Stimulated activated naive CD4-positive, alpha-beta T cell (primary cell): ENCODE data around the gene MAB21L2.
"Not testable (repeated sequence)": the region's sequence is repeated elsewhere in the genome, so short reads cannot be mapped to it uniquely, and the experiment has no call there.

Source experiments
- DNase-seq, 6 experiments: peaks; one replicate each; lab custom pipeline; 2025; lab: John Stamatoyannopoulos, UW

The MAB21L2 gene

GRCh38 chr4:150582146-150582872 lies at the start of gene MAB21L2:
Gene MAB21L2 (plus strand): TSS chr4:150582151. CDS start chr4:150583030, 879 bp downstream.
- no peak for DNase-seq

DNA sequence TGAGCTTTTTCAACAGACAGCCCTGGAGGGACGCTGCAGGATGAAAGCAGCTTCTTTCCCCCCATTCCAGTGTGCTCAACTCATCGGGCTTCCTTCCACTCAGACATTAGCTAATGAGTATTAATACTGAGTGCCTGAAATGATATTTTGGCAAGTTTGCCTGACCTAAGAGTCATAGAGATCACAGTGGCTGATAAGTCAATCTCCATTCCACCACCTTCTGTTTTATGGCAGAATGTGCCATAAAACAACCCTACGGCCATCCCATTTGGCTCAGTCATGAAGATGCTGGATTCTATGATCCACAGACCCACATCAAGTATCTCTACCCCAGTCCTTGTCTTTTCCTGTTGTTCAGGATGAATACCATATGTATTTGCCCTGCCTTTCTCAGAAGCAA lies 48.3 kb upstream of the MAB21L2 start:
- DNase-seq = no peak

DNA sequence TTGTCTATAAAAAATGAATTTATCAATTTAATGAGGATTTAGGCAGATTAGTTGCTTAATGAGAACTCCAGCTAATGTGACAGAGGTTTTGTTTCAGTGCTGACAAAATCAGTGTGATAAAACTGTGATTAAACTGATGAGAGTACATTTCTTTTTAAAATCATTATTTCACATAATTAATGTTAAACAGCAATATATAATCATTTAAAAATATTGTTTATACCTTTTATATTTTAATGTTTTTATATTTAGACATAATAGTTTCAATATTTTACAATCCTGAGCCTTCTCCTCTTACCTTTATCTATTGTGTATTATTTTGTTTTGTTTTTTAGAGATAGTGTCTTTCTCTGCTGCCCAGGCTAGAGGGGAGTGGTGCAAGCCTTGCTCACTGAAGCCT lies 47.1 kb upstream of the MAB21L2 start:
- no peak for DNase-seq

GRCh38 chr4:150537911-150538310 lies 44.0 kb upstream of the MAB21L2 start:
- not testable (repeated sequence) for DNase-seq

DNA sequence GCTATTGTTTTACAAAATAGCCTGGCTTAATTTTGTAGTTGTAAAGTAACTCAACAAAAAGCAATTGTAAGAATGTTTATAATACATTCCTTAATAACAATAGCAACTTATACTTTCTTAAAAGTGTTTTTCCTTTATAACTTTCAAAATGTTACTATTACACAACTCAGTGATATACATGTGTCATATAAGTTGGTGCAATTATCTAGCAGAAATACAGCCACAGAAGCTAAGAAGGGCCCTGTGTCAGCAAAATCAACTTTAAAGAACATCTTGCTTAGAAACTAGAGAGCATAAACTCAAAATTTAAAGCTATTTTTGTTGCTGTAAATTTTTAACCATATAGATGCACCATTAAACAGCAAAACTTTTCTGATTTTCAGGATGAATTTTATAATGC lies 41.4 kb upstream of the MAB21L2 start:
- no peak for DNase-seq

- no peak for DNase-seq
These were observed 41.0 kb upstream of the MAB21L2 start for GRCh38 chr4:150540959-150541360.

DNA sequence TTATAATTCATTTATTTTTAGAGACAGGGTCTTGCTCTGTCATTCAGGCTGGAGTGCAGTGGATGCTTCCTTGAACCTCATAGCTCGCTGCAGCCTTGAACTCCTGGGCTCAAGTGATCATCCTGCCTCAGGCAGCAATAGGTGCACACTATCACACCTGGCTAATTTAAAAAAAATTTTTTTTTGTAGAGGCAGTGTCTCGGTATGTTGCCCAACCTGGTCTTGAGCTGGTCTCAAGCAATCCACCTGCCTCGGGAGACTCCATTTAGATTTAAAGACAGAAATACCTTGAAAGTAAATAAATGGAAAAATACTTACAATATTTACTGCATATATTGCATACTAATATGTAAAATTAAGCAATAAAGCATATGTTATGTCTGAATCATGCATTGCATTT lies 40.3 kb upstream of the MAB21L2 start:
- DNase-seq = no peak

- DNase-seq = no peak
These were observed 38.9 kb upstream of the MAB21L2 start for GRCh38 chr4:150543042-150543441.

- DNase-seq = no peak
These were observed 35.7 kb upstream of the MAB21L2 start for GRCh38 chr4:150546286-150546685.

DNA sequence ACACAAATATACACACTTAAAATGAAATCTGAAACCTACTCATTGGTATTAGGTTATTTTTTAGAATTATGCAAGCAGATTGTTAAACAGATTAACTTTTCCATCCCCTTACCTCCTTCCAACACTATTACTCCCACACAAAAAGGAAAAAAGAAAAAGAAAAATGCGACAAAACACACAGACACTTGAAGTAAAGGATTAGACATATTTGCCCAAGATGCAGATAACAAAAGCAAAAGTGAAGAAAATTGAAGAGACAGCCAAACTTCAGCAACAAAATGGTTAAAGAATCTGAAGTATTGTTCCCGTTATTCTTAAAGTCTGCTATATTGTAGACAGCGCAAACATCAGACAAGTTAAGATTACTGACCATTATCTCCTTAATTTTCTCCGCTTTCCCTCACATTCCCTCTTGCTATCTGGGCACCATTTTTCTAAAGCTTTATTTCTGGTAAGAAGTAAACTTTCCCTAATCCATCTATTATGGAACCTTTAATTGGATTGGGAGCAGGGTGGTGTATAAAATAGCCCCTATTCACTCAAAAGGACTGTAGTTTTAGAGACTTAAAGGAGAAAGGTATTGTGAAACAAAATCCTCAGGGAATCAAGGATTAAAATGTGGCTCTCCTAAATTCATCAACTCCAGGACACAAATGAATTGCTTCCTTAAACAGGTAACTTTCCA lies 34.7 kb upstream of the MAB21L2 start:
- no peak for DNase-seq

DNA sequence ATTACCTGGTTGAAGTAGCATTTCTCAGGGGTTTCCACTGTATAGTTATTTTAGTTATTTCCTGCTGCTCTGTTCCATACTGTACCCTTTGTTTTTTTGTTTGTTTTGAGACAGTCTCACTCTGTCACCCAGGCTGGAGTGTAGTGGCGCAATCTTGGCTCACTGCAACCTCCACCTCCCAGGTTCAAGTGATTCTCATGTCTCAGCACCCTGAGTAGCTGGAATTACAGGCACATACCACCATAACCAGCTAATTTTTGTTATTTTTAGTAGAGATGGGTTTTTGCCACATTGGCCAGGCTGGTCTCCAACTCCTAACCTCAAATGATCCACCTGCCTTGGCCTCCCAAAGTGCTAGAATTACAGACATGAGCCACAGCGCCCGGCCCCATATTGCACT lies 24.1 kb upstream of the MAB21L2 start:
- DNase-seq = not testable (repeated sequence)

- DNase-seq = no peak
These were observed 20.7 kb upstream of the MAB21L2 start for GRCh38 chr4:150561143-150561737.

- DNase-seq = no peak
These were observed 19.7 kb upstream of the MAB21L2 start for GRCh38 chr4:150562250-150562649.

- DNase-seq = no peak
These were observed 19.2 kb upstream of the MAB21L2 start for GRCh38 chr4:150562751-150563150.

- DNase-seq = not testable (repeated sequence)
These were observed 17.0 kb upstream of the MAB21L2 start for GRCh38 chr4:150564967-150565366.

- DNase-seq = no peak
These were observed 14.9 kb upstream of the MAB21L2 start for GRCh38 chr4:150567070-150567469.

DNA sequence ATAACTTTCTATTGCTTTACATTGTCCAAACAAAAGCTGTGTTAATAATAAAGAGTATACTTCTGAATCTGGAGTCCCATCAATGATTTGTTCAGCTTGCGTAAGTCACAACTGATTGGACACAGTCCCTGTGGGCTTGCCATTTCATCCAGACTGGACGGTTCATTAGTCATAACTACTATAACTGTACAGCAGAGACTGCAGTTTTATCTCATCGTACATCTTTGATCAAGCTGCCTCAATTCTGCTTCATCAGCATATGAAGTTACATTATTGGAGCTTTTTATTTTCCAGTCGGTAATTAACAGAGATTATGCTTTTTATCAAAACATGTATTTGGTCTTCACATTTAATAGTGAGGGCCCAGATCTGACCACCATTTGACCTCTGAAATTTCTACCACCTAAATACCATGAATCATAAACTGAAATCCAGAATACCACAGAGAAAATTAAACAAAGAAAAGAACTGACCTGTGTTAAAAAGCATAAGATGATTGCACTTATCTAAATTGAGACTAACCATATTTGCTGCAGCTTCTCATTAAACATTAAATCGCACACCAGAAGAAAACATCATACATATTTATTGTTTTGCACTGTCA lies 12.5 kb upstream of the MAB21L2 start:
- DNase-seq = no peak

GRCh38 chr4:150569998-150570535 lies 11.9 kb upstream of the MAB21L2 start:
- no peak for DNase-seq

DNA sequence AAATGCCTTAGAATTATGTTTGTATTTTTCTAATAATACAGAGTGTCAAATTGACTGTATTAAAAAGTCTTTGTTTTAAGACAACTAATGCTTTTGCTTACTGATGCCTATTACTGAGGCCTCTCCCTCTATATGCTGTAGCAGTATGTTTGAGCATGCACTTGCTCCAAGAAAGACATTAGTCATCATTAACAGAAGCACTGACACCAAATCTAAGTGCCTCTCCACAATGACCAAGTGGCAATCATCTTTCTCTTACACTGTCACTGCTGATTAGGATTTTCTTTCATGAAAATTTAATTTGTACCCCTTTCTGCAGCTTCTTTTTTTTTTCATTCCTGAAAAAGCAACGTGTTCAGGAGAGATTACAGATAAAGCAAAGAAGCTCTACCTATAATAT lies 11.1 kb upstream of the MAB21L2 start:
- DNase-seq = no peak

DNA sequence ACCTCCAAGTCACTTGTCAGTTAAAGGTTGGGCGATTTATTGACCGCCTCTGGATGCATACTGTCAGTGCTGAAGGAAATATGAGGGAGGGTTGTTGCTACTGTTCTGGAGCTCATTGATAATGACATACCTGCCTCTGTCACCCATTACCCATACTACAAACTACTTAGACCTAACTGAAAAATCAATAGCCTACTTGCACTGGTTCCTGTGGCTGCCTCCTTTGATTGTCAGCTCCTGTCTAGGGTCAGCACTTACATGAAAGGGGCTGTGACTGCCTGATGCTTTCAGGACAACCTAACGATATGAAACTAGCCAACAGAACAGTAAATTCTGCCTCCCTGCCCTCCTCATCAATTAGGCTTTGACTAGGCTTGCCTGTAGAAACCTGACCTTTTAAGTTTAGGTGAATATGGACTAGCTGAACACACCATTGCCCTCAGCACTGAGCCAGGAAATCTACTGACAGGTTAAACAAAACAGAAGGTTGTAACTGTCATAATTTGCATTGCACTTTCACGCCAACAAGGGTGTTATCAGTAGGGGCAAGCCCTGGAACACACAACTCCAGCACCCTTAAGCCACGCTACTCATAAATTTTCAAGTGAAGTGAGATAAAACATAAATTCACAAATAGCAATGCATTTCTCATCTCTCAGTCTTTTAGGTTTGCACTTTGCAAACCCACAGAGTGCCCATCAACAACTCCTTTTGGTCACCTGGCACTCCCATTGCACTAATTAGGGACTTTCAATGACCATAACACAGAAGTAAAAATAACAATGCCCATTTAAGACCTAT lies 9.0 kb upstream of the MAB21L2 start:
- DNase-seq = no peak

- no peak for DNase-seq
These were observed 8.4 kb upstream of the MAB21L2 start for GRCh38 chr4:150573534-150573933.

GRCh38 chr4:150574678-150575077 lies 7.3 kb upstream of the MAB21L2 start:
- no peak for DNase-seq
